Activated CD8-positive, alpha-beta memory T cell treated with anti-CD3 and anti-CD28 coated beads, Interleukin-2, amount 50 U/mL, for 24 hours (primary cell): ENCODE data around the gene TIMM17B.

Experiments used
- DNase-seq: peaks from one replicate; pipeline ENCODE4 v3.0.0-alpha.2; 2020; ENCODE audit errors: extremely low read depth

The TIMM17B gene

DNA sequence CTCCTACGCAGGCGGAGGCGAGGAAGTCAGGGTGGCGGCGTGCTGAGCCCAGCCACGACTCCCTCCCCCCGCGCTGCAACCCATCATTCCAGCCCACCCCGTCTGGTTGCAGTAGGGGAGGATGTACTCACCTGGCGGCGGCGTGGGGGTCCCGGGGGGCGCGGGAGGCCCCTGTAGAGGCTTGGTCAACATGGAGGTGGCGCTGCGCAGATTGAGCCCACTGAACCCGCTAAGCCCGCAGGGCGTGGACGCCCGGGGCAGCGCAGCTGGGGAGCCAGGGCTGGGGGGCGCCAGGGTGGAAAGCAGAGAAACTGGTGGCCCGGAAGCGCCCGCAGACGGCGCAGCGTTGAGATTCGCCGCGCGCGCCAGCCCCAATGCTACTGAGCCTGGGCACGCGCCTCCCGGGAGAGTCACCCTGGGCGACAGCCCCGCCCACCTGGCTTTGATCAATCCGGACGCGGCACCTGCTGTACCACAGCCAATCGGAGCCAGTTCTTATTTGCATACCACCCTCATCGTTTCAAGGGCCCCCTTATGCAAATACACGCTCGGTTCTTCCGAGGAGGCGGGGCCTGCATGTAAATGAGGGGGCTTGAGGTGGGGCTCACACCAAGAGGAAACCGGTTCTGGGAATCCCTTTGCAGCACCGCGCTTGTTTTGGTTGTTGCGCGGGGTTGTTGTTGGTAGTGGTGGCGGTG is 21.2 kb upstream of the TIMM17B start, which contains the start of gene PIM2:
TSS of gene PIM2 (minus strand) at position 382 of the 698 bp plus-strand sequence. CDS start at position 192, 190 bp downstream.
- DNase-seq: peak; percentile 78

- no peak for DNase-seq
Observed at GRCh38 chrX:48918301-48918642, 20.7 kb upstream of the TIMM17B start.

GRCh38 chrX:48917139-48918001 is 19.8 kb upstream of the TIMM17B start:
- no peak for DNase-seq

- DNase-seq: no peak
Observed at GRCh38 chrX:48914593-48915493, 17.3 kb upstream of the TIMM17B start.

- no peak for DNase-seq
Observed at GRCh38 chrX:48913605-48914366, 16.2 kb upstream of the TIMM17B start.

DNA sequence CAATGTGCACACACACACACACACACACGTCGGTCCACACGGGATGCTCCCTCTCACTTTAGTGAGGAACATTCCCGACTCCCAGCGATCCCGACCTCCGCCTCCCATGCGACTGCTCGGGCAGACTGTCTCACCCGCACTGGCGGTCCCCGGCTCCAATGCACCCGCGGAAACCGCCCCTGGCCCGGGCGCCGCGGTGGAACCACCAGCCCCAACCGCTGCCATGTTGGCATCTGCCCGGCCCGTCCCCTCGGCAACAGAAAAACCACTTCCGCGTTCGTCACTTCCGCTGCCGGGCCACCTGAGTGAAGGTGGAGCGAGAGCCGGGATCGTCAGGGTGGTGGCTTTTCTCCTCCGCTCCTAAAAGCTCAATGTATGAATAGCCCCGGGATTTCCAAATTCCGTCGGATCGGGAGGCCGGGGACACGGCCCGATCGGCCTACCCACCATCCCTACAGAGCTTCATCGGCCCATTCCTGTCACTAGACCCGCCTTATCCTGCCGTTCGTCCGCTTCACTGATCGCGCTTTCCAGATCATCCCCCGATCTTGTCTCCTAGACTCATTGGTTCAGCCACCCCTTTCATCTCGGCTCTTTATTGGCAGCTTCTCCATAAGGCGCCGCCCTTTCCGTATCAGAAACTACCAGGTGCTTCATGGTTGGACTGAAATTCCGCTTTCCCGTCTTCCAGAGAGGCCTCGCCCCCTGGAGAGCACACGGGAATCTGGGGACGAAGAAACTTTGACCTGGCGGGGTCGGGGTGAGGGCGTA is 14.0 kb upstream of the TIMM17B start, which contains the start of gene SLC35A2:
TSS of gene SLC35A2 (minus strand) at position 235 of the 771 bp plus-strand sequence. CDS start at position 225, 10 bp downstream.
- peak; percentile 80 for DNase-seq

- no peak for DNase-seq
Observed at GRCh38 chrX:48910926-48911411, 13.4 kb upstream of the TIMM17B start.

DNA sequence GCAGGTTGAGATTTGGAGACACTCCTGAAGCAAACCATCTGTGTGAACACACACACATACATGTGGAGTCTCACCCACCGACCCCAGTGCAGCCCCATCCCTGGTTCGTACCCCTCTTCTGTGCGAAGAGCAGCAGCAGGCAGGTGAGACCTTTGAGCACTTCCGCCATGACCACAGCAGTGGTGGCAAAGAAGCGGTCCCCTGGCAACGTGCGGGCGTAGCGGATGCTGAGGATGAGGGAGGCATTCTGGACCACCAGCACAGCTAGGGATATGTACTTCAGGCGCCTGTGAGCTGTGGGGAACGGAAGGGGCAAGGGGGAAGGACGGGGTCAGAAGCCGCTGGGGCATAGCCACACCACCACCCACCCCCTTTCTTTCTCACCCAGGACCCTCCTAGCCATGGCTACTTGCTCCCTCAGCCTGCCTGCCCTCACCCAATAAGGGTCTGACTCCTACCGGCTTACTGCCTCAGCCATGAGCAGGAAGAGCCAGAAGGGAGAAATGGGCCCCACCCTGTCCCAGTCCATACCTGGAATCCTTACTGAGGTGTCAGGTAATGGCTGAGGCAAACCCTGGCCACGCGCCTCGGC is 12.2 kb upstream of the TIMM17B start:
- no peak for DNase-seq

DNA sequence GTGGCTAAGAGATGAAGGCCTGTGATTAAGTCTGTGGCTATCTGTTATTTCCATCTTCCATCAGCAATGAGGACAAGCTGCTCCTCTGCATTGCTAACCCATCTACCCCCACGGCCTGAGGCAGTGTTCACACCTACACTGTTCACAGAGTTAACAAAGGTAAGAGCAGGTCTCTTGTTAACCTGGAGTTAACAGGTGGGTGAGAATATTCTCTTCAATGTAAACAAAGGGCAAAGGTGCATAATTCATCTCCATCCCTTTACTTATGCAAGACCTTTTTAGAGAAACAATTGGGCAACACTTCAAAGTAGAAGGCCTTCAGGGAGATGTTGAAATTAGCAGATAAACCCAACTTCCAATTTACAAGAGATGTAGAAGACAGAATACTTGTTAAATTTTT is 11.0 kb upstream of the TIMM17B start:
- no peak for DNase-seq

- no peak for DNase-seq
Observed at GRCh38 chrX:48905090-48905790, 7.7 kb upstream of the TIMM17B start.

DNA sequence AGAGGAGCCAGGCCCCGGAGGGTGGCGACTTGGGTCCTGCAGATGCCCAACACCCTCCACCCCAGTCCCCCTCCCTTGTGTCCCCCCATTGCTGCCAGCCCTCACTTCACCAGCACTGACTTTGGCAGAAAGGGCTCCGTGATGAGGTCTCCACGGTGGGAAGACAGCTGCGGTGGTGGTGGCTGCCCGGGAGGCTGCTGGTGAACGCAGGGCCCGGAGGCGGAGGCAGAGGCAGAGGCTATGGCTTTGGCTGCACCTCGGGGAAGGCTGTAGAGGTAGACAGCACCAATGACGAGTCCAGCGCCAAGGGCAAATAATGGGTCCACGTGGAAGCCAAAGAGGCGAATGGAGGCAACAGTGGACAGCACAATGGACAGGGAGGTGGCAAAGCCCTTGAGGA is 7.1 kb upstream of the TIMM17B start:
- DNase-seq: no peak

GRCh38 chrX:48904180-48904579 is 6.6 kb upstream of the TIMM17B start:
- no peak for DNase-seq

DNA sequence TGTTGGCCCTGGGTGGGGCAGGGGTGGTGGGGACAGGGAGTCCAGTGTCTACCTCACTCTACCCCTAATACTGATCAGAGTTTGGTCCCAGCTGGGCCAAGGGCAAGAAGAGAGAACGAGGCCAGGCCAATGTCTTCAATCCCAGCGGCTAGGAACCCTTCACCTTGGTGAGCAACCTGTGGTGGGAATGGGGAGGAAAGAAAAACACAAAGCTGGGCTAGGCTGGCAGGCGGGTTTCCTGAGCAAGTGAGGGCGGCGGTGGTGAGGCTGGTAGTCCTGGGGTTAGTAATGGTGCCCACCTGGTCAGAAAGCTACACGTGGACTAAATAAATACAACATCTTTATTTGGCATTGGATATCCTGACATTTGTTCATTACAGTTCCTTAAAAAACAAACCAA is 5.7 kb upstream of the TIMM17B start:
- DNase-seq: no peak

DNA sequence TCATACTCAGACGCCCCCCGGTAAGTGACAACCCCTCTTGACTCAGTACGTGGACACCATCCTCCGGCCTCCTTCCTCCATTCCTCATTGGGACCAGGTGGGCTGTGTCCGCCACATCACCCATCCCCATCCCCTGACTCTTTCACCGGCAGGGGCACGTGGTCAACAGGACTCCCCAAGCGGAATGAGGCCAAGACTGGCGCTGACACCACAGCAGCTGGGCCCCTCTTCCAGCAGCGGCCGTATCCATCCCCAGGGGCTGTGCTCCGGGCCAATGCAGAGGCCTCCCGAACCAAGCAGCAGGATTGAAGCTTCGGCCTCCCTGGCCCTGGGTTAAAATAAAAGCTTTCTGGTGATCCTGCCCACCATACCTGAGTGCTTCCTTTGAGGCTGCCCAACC is 5.2 kb upstream of the TIMM17B start:
- DNase-seq: no peak

DNA sequence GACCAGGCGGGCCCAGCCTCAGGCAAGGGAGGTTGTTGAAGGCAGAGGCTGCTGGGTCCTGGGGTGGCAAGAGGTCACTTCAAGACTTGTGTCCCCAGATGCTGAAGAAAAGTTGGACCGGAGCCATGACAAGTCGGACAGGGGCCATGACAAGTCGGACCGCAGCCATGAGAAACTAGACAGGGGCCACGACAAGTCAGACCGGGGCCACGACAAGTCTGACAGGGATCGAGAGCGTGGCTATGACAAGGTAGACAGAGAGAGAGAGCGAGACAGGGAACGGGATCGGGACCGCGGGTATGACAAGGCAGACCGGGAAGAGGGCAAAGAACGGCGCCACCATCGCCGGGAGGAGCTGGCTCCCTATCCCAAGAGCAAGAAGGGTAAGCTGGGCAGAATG is 4.6 kb upstream of the TIMM17B start:
- DNase-seq: no peak

- DNase-seq: no peak
Observed at GRCh38 chrX:48901069-48901468, 3.5 kb upstream of the TIMM17B start.

GRCh38 chrX:48899078-48899410 is 1.5 kb upstream of the TIMM17B start:
- no peak for DNase-seq

DNA sequence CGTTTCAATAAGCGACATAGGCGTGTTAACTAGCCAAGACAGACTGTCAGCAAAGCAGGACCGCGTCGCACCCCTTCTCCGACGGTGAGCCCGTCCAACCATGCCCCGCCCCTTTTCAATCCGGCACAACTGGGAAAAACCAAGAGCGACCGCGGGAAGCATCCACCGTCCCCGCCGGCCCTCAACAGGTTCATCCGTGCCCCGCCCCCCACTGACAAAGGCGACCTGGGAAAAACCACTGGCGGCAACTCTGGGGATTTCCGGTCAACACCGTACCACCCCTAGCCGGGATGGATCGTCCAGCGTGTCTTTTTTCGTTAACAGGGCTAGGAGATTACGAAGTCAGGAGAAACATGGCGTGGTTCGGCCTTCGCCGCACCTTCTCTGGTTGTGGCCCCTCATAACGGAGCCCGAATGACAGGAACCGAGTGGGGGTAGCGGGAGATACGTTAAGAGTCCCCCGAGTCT is 377 bp downstream of the TIMM17B start:
- DNase-seq: no peak

DNA sequence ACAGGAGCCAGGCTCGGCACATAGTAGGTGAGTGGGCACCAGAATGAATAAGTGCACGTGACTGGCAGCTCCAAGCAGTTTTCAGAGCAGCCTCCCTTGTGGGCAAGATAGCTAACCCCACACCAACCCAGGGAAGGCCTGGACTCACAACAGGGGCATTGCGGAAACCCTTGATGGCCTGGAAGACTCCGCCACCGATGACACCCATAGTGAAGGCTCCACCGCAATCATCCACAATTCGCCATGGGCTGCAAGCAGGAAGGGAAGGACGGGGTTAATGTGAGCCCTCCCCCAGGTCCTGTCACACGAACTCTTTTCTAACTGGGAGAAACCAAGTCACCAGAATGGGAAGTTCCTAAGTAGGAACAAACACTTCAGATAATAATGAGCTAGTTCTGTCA is 957 bp downstream of the TIMM17B start:
- DNase-seq: no peak
